ENCODE measurements around the gene SPAG17. TPM values are rescaled to one million over a fixed set of nuclear protein-coding genes. Genes with fewer than 3 reads are reported as not detected.

SPAG17 gene
- total and polyA plus RNA-seq, 2 donors (not counting 1 experiment from before 2014, with no cell fraction given), result 0.01 to 0.33 TPM

DNA sequence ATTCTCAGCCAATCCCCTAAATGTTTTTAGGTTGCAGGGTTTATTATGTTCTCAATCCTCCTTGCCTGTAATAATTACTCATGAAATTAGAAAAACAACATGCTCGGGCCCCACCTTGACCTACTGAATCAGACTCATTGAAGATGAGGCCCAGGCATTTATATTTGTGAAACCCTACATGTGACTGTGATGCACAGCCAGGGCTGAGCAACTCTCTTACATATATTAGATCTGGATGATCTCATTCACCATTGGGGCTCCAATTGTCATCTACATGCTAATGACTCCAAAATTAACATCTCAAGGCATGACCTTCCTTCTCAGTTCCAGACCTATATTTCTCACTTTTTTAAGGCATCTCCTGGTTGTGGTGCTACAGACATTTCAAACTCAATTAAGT is 152.1 kb downstream of the SPAG17 start:
- no peaks in the 10 kb centered on the region for H4K20me1 ChIP-seq (ENCODE audit: control insufficient read depth, extremely low read depth, insufficient read depth, low read length)
- no peak overlapping the region for H3K4me3 ChIP-seq (replicated peaks in 1 of 4; ENCODE audit: control extremely low read depth in 1 of 4, insufficient read depth in 1 of 4, low read depth in 3 of 4, low read length in 4 of 4)
- no peak for DNase-seq (ENCODE audit: low read depth in 2 of 2)
- H3K27me3 ChIP-seq (ENCODE audit: control insufficient read depth, insufficient read depth, low read length), result no peaks in the 10 kb centered on the region
- H3K4me2 ChIP-seq (ENCODE audit: extremely low read depth, insufficient read depth, low read length), result no peak overlapping the region
- H3K9me3 ChIP-seq (ENCODE audit: control insufficient read depth, insufficient read depth, low read depth, low read length), result no peaks in the 10 kb centered on the region
- no peak overlapping the region for H2AFZ ChIP-seq (ENCODE audit: low read length)
- no peak for TF ChIP-seq EZH2 (IDR thresholded peaks at IDR 0.05; ENCODE audit: low read length, missing control alignments)
- TF ChIP-seq, protein P1, sequence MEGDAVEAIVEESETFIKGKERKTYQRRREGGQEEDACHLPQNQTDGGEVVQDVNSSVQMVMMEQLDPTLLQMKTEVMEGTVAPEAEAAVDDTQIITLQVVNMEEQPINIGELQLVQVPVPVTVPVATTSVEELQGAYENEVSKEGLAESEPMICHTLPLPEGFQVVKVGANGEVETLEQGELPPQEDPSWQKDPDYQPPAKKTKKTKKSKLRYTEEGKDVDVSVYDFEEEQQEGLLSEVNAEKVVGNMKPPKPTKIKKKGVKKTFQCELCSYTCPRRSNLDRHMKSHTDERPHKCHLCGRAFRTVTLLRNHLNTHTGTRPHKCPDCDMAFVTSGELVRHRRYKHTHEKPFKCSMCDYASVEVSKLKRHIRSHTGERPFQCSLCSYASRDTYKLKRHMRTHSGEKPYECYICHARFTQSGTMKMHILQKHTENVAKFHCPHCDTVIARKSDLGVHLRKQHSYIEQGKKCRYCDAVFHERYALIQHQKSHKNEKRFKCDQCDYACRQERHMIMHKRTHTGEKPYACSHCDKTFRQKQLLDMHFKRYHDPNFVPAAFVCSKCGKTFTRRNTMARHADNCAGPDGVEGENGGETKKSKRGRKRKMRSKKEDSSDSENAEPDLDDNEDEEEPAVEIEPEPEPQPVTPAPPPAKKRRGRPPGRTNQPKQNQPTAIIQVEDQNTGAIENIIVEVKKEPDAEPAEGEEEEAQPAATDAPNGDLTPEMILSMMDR (conservative IDR thresholded peaks at IDR 0.05 in 1 of 2, IDR thresholded peaks at IDR 0.05 in 1 of 2; ENCODE audit: low read depth in 1 of 2, low read length in 2 of 2), result no peak
- H3K79me2 ChIP-seq (ENCODE audit: control insufficient read depth, insufficient read depth, low read length), result no peaks in the 10 kb centered on the region
- H3K4me1 ChIP-seq (ENCODE audit: control insufficient read depth, extremely low read depth, insufficient read depth, low read length), result no peaks in the 10 kb centered on the region
- no peaks in the 10 kb centered on the region for H3K36me3 ChIP-seq (ENCODE audit: control insufficient read depth, insufficient read depth, low read length)
- no peak overlapping the region for H3K9ac ChIP-seq (ENCODE audit: insufficient read depth, low read length)
- H3K27ac ChIP-seq (ENCODE audit: insufficient read depth, low read length), result no peak overlapping the region

DNA sequence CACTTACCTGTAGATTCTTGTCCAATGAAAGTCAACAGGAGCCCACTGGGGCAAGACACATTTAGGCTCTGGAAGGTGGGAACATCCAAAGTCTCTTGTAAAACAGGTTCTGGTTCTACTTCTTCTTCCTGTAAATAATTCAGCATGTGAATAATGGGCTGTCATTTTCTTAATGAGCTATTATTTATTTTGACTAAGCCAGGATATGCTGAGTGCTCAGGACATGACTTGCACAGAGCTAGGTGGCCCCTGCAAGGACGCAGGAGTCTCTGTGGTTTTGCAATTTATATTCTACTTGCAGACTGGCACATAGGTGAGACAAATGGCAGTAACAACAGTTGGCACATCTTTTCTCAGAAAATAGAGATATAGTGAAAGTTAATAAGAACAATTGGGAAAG is 156.8 kb downstream of the SPAG17 start:
- no peaks in the 10 kb centered on the region for H3K9me3 ChIP-seq (ENCODE audit: control insufficient read depth, insufficient read depth, low read depth, low read length)
- no peaks in the 10 kb centered on the region for H3K27me3 ChIP-seq (ENCODE audit: control insufficient read depth, insufficient read depth, low read length)
- H3K4me2 ChIP-seq (ENCODE audit: extremely low read depth, insufficient read depth, low read length), result no peak overlapping the region
- no peak overlapping the region for H3K9ac ChIP-seq (ENCODE audit: insufficient read depth, low read length)
- no peaks in the 10 kb centered on the region for H3K4me1 ChIP-seq (ENCODE audit: control insufficient read depth, extremely low read depth, insufficient read depth, low read length)
- no peak overlapping the region for H2AFZ ChIP-seq (ENCODE audit: low read length)
- no peak overlapping the region for H3K4me3 ChIP-seq (replicated peaks in 1 of 4; ENCODE audit: control extremely low read depth in 1 of 4, insufficient read depth in 1 of 4, low read depth in 3 of 4, low read length in 4 of 4)
- H4K20me1 ChIP-seq (ENCODE audit: control insufficient read depth, extremely low read depth, insufficient read depth, low read length), result no peaks in the 10 kb centered on the region
- no peak for DNase-seq (ENCODE audit: low read depth in 2 of 2)
- H3K27ac ChIP-seq (ENCODE audit: insufficient read depth, low read length), result no peak overlapping the region
- TF ChIP-seq, protein P1 (conservative IDR thresholded peaks at IDR 0.05 in 1 of 2, IDR thresholded peaks at IDR 0.05 in 1 of 2; ENCODE audit: low read depth in 1 of 2, low read length in 2 of 2), result no peak
- no peak for TF ChIP-seq EZH2 (IDR thresholded peaks at IDR 0.05; ENCODE audit: low read length, missing control alignments)
- no peaks in the 10 kb centered on the region for H3K36me3 ChIP-seq (ENCODE audit: control insufficient read depth, insufficient read depth, low read length)
- no peaks in the 10 kb centered on the region for H3K79me2 ChIP-seq (ENCODE audit: control insufficient read depth, insufficient read depth, low read length)

DNA sequence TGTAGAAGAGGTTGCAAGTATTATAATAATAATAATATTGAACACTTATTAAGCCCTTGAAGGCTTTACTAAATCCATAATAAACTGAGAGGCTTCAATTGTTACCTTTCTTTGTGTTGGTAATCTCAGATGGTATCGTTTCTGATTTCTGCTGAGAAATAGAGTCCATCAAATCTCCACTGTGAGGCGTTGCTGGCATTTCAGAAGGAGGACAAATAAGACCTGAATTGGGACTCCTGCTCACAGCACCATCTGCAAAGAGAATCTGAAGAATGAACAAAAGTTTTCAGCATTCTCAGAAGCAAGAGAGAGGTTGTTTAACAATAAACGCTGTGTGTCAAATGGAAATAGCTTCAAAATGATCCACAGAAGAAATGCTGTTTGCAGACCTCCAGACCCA is 161.8 kb downstream of the SPAG17 start:
- H3K27ac ChIP-seq (ENCODE audit: insufficient read depth, low read length), result no peak overlapping the region
- H3K27me3 ChIP-seq (ENCODE audit: control insufficient read depth, insufficient read depth, low read length), result no peaks in the 10 kb centered on the region
- no peak overlapping the region for H2AFZ ChIP-seq (ENCODE audit: low read length)
- no peak overlapping the region for H3K9ac ChIP-seq (ENCODE audit: insufficient read depth, low read length)
- no peaks in the 10 kb centered on the region for H3K79me2 ChIP-seq (ENCODE audit: control insufficient read depth, insufficient read depth, low read length)
- H4K20me1 ChIP-seq (ENCODE audit: control insufficient read depth, extremely low read depth, insufficient read depth, low read length), result no peaks in the 10 kb centered on the region
- no peak overlapping the region for H3K4me3 ChIP-seq (replicated peaks in 1 of 4; ENCODE audit: control extremely low read depth in 1 of 4, insufficient read depth in 1 of 4, low read depth in 3 of 4, low read length in 4 of 4)
- no peak overlapping the region for H3K4me2 ChIP-seq (ENCODE audit: extremely low read depth, insufficient read depth, low read length)
- no peak for TF ChIP-seq EZH2 (IDR thresholded peaks at IDR 0.05; ENCODE audit: low read length, missing control alignments)
- TF ChIP-seq, protein P1 (conservative IDR thresholded peaks at IDR 0.05 in 1 of 2, IDR thresholded peaks at IDR 0.05 in 1 of 2; ENCODE audit: low read depth in 1 of 2, low read length in 2 of 2), result no peak
- no peak for DNase-seq (ENCODE audit: low read depth in 2 of 2)
- H3K36me3 ChIP-seq (ENCODE audit: control insufficient read depth, insufficient read depth, low read length), result no peaks in the 10 kb centered on the region
- H3K4me1 ChIP-seq (ENCODE audit: control insufficient read depth, extremely low read depth, insufficient read depth, low read length), result no peaks in the 10 kb centered on the region
- no peaks in the 10 kb centered on the region for H3K9me3 ChIP-seq (ENCODE audit: control insufficient read depth, insufficient read depth, low read depth, low read length)
